Right forelimb (tissue), 1 donor: Measurements from ENCODE around the gene ACP2.

Experiments
- DNase-seq: peaks from one replicate; pipeline ENCODE4 v3.0.0-alpha.2; 2018

ACP2 gene

DNA sequence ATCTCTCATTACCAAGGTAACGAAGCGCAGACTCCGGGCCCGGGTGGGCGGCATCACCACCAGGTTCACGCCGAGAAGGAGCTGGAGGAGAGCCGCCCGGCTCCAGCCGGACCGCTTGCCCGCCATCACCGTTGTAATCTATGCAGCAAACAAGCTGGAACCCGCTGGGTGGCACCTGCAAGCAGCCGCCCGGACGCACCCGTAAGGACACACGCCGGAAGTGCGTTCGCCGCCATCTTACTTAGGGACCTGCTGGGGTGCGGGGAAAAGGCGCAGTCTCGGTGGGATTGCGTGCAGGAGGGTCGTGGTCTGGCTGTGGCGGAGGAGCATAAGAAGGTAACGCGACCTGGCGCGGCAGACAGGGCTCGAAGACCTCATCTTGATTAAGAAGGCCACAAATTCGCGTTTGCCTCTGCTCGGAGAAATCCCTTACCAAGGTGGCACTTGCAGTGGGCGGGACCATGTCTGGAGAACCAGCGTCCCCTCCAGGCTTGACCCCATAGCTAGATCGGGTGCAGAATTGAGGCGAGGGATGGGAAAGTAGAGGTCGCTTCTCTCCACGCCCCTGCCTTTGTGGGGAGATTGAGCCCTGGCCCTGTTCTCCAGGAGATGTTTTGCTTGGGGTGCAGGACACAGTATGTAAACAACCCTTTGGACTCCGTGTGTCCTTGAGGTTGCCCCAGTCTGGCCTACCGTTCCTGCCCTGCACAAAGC lies at the start of gene ACP2:
Gene ACP2 (minus strand): TSS at position 151 of the 714 bp plus-strand sequence. CDS start 25 bp downstream, at position 126.
- DNase-seq: peak; percentile 94

DNA sequence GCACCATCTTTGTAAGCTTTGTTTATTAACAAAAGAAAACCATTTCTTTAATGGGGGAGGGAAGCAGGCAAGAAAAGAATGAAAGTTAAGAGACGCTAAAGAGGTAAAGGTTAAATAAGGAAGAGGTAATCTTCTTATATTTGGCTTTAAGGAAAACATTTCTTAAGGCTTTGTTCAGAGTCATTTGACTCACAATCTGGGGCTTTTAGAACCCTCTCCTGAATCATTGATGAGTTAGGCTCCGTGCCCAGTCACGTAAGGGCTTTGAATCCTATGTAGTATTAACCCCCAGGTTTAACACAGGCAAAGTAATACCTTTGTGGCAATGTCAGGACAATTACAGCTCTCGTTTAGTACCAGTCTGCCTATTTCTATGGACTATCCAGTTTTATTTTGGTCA lies 47.4 kb upstream of the ACP2 start:
- no peak for DNase-seq

DNA sequence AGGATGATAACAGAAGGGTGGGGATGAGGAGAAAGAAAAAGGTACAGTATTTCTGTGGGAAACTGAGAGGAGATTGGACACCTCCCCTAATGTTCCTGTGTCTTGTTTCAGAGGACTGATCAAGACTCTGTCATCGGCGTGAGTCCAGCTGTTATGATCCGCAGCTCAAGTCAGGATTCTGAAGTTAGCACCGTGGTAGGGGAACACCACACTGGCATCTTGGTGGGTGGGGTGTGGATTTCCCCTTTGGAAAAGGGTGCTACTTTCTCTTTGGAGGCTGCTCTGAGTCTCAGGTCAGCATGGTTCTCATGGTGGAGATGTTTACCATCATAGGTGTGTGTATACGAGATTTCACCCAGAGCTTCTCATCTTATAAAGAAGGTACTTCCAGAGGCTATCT lies 46.8 kb upstream of the ACP2 start:
- no peak for DNase-seq

DNA sequence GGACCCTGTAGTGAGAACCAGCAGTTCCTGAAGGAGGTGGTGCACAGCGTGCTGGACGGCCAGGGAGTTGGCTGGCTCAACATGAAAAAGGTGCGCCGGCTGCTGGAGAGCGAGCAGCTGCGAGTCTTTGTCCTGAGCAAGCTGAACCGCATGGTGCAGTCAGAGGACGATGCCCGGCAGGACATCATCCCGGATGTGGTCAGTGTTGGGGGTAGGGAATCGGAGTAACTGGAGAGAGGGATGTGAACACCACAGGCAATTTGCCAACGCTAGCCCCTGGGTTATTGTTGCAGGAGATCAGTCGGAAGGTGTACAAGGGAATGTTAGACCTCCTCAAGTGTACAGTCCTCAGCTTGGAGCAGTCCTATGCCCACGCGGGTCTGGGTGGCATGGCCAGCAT lies 41.2 kb upstream of the ACP2 start:
- no peak for DNase-seq

GRCh38 chr11:47288066-47288465 lies 39.5 kb upstream of the ACP2 start:
- no peak for DNase-seq

DNA sequence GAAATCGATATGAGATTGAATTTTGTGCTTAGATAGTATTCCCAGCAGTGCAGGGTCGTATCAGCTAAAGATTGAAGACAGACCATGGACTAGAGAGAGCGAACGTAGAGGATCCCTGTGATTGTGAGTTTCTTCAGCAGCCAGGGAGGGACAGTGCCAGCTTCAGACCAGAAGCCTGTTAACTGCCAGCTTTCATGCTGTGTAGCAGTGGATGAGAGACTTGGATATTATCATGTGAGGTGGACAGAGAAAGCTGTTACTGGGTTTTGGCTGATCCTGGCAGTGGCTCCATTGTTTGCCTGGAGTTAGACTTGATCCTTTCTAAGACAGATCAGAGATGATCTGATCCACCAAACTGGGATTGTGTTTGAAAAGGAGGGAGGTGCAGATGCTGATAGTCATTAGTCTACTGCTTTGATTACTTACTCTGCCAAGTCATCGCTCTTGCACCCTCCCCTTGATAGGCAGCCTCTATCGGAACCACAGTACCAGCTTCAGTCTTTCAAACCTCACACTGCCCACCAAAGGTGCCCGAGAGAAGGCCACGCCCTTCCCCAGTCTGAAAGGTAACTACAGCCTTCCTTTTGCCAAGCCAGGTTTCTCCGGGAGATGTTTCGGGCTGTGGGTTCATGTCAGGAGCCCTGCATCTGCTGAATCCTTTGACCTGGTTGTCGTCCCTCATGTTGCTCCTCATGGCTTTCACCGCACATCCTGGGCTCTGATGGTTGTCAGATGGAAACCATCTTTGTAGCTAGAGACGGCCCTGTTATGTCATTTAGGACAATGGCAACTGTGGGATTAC lies 37.6 kb upstream of the ACP2 start:
- DNase-seq: no peak

GRCh38 chr11:47284151-47284550 lies 35.5 kb upstream of the ACP2 start:
- DNase-seq: no peak

DNA sequence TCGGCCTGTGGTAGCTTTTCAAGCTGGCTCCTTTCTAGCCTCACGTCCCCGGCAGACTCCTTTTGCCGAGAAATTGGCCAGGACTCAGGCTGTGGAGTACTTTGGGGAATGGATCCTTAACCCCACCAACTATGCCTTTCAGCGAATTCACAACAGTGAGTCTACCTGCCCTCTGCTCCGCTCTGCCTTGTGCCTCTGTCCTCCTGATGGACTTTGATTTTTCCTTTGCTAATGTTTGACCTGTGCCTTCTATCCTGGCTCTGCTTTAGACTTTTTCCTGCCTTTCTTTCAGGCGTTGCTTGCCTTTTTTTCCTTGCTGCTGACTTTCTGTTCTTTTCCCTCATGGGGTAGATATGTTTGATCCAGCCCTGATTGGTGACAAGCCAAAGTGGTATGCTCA lies 33.8 kb upstream of the ACP2 start:
- no peak for DNase-seq

DNA sequence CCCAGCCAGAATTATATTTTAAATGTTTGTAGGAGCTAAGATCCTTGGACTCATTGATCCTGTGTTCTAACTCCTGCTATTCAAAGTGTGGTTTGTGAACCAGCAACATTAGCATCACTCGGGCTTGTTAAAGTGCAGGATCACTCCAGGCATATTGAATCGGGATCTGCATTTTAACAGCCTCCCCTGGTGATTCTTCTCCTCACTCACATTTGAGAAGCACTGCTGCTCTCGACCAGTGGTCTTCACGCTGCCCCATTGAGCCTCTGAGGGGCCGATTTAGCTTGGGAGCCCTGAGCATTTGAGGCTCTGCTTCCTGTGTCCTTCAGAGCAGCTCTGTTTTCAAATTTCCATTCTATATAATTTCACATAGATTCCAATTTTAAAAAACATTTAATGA lies 32.2 kb upstream of the ACP2 start:
- no peak for DNase-seq

- DNase-seq: no peak
Observed at GRCh38 chr11:47280099-47280498, 31.5 kb upstream of the ACP2 start.

GRCh38 chr11:47278769-47279168 lies 30.2 kb upstream of the ACP2 start:
- DNase-seq: no peak

- DNase-seq: no peak
Observed at GRCh38 chr11:47278058-47278457, 29.4 kb upstream of the ACP2 start.

DNA sequence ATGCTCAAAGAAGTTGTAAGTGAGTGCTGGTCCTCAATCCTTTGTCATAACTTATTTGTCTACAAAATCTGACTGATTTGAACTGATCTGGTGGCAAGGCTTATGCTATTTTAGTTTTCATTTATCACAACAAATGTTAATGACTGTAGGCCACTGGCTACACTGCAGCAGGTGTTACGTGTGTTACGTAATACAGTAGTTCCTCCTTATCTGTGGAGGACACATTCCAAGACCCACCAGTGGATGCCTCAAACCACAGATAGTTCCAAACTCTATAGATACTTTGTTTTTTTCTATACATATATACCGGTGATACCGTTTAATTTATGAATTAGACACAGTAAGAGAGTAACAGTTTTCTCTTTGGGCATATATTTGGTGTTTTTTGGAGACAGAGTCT lies 28.3 kb upstream of the ACP2 start:
- DNase-seq: no peak

DNA sequence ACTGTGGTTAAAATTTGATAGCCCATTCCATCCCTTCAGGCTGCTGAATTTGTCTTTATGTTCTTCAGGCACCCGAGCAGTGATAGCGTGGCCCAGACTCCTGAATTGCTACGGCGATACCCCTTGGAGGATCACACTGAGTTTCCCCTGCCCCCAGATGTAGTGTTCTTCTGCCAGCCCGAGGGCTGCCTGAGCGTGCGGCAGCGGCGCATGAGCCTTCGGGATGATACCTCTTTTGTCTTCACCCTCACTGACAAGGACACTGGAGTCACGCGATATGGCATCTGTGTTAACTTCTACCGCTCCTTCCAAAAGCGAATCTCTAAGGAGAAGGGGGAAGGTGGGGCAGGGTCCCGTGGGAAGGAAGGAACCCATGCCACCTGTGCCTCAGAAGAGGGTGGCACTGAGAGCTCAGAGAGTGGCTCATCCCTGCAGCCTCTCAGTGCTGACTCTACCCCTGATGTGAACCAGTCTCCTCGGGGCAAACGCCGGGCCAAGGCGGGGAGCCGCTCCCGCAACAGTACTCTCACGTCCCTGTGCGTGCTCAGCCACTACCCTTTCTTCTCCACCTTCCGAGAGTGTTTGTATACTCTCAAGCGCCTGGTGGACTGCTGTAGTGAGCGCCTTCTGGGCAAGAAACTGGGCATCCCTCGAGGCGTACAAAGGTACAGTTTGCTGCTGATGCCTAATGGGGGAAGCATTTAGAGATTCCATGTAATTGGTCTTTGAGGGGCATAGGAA lies 26.1 kb upstream of the ACP2 start:
- DNase-seq: no peak

- no peak for DNase-seq
Observed at GRCh38 chr11:47272706-47273105, 24.1 kb upstream of the ACP2 start.

- no peak for DNase-seq
Observed at GRCh38 chr11:47271961-47272661, 23.5 kb upstream of the ACP2 start.

- no peak for DNase-seq
Observed at GRCh38 chr11:47271328-47271727, 22.7 kb upstream of the ACP2 start.

- no peak for DNase-seq
Observed at GRCh38 chr11:47270331-47271271, 22.0 kb upstream of the ACP2 start.

DNA sequence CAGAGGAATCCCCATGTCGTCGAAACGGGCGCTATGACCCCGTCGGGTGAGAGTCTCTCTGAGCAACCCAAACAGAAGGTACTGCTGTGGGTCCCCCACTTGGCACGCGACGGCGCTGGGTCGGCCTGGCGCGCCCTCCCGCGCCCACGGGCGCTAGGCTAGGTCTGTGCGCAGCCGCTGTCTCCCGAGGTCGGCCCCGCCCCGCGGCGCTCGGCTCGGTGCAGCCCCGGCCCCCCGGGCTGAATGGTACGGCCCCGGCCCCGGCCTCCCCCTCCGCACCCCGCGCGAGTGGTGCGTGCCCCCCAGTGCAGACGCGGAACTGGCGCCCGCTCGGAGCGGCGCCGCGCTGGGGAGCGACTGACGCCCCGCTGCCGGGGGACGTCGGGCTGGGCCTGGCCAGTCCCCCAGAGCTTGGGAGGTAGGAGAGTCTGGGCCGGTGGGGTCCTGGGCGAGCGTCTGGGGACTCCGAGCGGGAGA lies 21.3 kb upstream of the ACP2 start, which contains the start of gene MADD:
Gene MADD (plus strand): TSS at position 305 of the 477 bp plus-strand sequence.
- peak; percentile 88 for DNase-seq

GRCh38 chr11:47269002-47269828 lies 20.6 kb upstream of the ACP2 start:
- peak; percentile 92 for DNase-seq
